Subcutaneous adipose tissue (tissue), 4 donors: ENCODE data around the gene PLG. TPM values are rescaled to one million over a fixed set of nuclear protein-coding genes. Genes with fewer than 3 reads are reported as not detected.

ENCODE experiments used
- total RNA-seq, 4 donors: library from RNA; depleted of rRNA; stranded (reverse); fragments of >200 nt; gene quantifications; one replicate each; pipeline ENCODE4 v1.1.0, GENCODE V29; 2016
- TF ChIP-seq, protein P1 (sequence below): fragments of 450-650 bp; IDR thresholded peaks from one replicate; pipeline ENCODE4 v1.5.1; 2016; ENCODE audit warnings: low read depth, mild to moderate bottlenecking, control low read depth, antibody characterized with exemption, moderate library complexity

PLG gene
- total RNA-seq, 4 donors from 2014 or later = not detected

DNA sequence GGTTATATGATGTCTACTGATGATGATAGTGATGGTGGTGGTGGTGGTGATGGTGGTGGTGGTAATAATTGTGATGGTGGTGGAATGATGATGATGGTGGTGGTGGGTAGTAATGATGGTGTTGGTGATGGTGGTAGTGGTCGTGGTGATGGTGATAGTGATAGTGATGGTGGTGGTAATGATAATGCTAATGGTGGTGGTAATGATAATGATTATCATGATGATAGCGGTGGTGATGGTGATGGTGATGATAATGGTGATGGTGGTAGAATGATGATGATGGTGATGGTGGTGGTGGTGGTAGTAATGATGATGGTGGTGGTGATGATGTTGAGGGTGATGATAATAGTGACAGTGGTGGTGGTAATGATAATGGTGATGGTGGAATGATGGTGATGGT is 33.5 kb upstream of the PLG start:
- TF ChIP-seq, protein P1, sequence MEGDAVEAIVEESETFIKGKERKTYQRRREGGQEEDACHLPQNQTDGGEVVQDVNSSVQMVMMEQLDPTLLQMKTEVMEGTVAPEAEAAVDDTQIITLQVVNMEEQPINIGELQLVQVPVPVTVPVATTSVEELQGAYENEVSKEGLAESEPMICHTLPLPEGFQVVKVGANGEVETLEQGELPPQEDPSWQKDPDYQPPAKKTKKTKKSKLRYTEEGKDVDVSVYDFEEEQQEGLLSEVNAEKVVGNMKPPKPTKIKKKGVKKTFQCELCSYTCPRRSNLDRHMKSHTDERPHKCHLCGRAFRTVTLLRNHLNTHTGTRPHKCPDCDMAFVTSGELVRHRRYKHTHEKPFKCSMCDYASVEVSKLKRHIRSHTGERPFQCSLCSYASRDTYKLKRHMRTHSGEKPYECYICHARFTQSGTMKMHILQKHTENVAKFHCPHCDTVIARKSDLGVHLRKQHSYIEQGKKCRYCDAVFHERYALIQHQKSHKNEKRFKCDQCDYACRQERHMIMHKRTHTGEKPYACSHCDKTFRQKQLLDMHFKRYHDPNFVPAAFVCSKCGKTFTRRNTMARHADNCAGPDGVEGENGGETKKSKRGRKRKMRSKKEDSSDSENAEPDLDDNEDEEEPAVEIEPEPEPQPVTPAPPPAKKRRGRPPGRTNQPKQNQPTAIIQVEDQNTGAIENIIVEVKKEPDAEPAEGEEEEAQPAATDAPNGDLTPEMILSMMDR = no peak

DNA sequence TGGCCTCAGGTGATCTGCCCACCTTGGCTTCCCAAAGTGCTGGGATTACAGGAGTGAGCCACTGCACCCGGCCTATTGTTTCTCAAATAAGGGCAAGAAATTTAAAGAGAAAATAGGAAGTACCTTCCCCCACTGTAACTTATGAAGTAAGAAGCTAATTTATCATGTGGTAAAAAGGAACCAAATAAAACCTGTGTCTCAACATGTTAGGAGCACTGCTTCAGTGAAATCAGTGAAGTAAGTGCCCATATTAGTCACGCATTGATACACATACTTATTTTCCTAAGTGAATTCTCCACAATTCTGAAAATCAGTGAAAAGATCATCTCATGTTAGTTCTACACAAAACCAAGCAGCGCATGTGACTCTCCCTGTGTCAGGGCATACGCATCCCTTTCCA is 23.8 kb upstream of the PLG start:
- TF ChIP-seq, protein P1 = no peak

DNA sequence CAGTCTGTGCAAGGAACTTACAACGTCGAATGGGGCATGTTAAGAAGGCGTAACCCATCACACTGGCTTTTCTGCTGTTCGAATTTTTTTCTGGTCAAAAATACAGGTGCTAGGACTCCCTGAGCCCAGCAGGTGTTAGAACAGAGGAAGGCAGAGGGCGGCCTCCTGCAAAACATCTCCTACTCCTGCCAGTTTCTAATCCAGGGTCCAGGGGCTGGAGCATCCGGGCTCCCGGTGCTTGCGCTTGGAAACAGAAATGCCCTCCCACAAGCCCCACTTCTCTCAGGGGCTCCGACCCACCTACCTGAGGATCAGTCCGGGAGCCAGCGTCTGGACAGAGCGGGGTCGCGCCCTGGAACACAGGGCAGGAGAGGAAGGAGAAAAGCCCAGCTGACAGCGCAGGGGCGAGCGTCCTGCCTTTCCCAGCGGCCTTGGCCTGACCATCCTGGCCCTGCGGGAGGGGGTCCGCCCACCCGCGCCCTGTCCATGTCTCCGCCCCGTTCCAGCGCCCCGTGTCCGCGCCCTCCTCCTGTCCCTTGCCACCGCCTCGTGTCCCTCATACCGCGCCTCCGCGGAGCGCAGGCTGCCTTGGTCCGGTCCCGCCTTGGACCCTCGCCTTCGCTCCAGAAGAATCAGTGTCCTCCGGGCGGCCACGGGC is 23.2 kb upstream of the PLG start:
- TF ChIP-seq, protein P1 = no peak

DNA sequence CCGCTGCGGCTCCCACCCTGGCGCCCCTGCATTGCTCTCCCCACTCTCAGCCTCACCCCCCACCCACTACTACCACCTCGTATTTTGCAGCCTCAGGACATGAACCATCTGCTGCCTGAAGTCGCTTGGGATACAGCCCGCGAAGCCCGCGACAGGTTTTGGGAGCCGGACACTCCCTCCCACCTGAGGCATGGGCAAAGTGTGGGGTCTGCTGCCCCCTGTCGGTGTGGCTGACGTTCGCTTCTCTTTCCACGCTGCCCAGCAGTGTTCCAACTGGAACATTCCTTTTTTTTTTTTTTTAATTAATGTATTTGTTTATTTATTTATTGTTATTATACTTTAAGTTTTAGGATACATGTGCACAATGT is 22.7 kb upstream of the PLG start:
- TF ChIP-seq, protein P1 = no peak

DNA sequence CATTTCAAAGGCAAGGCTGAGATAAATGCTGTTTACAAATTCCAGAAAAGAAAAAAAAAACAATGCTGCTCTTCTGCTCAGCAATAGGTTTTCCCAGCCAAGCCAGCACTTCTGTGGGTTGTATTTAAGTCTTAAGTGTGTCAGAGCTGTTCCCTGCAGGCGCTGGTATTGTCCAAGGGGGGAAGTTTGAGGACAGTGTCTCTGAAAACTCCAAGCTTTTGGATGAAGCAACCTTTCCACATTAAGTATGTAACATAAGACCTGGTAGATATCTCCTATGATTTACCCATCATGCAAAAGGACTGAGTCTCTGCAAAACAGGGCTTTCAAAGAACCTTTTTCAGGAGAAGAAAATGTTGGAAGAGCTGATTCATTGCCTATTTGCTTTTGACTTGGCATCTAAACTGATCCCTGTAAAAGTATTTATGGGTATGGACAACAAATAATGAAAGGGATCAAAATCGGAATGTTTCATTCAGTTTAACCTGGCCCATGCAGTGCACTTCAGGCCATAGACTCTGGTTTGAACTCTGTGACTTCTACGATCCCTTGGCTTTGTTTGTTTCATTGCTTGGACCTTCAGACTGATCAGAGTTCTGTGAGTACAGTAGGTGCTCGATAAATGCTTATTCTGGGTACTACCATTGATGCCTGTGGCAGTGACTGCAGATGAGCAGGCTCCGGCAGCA is 16.1 kb upstream of the PLG start:
- TF ChIP-seq, protein P1 = no peak

DNA sequence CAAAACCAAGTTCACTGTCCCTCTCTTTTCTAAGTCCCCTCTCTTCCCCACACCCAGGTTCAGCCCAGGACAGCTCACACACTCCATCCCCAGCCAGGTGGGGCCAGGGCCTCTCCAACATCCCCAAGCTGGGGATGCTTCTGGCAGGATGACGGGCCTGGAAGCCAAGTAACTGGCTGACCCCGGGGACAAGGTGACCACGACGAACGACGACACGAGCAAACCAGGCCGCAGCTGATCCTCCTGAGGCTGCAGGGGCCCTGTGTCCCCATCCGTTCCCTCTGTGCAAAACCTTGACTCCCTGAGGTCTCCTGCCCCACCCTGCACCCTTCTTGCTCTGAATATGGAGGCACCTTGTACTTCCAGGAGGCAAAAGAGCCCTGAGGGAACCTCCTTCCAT is 11.6 kb upstream of the PLG start:
- TF ChIP-seq, protein P1 = no peak

DNA sequence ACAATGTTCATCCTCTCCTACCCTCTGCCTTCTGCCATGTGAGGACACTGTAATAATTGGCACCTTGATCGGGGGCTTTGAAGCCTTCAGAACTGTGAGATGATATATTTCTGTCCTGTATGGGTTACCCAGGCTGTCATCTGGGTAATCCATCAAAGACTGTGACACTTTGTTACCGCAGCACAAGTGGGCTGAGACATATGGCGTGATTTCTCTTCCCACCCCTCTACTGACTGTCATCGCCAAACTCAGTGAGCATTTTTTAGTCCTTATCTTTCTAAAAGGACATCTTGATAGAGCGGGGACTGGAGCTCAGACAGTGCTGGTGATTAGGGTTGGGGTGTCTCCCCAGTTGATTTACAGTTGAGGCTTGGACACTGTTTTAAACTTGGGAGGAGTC is 10.4 kb upstream of the PLG start:
- TF ChIP-seq, protein P1 = no peak
